Measurements from ENCODE around the gene KDF1.

- no peak for TF ChIP-seq CTCF (conservative IDR thresholded peaks at IDR 0.05; ENCODE audit: low read length)
- TF ChIP-seq EZH2phosphoT487 (IDR thresholded peaks at IDR 0.05; ENCODE audit: borderline replicate concordance, low read depth, low read length) = no peak
Measured at GRCh38 chr1:26949266-26949925, 10.9 kb downstream of the KDF1 start.
